ENCODE data around the gene CLDN5. TPM values are rescaled to one million over a fixed set of nuclear protein-coding genes. Genes with fewer than 3 reads are reported as not detected.

CLDN5 gene
- total and polyA plus RNA-seq, 5 experiments from 2014 or later: 0.11 to 0.22 TPM; not detected in 3

- Mint-ChIP-seq H3K4me3 (peak within 1 kb of the TSS; percentile 92 to 98 (median 96)), H3K36me3 (peaks cover 0 to 3% (median 0%) of the 10 kb centered on the region in 3 donors), H3K27ac (peak within 1 kb of the TSS; percentile 98 to 100 (median 100)), H3K9me3 (no peaks in the 10 kb centered on the region), H3K27me3 (no peaks in the 10 kb centered on the region), H3K4me1 (peaks cover 19 to 33% (median 33%) of the 10 kb centered on the region in 4 donors)
- ATAC-seq (peak; percentile 91 to 92), DNase-seq (peak; percentile 79 to 98 (median 93))
- POLR2A ChIA-PET: interaction anchor here (0.5 to 3.2 kb wide), 18 partner anchors 8 to 378 kb away, joined by 3 to 29 read pairs (median 3); partner anchors contain the start of genes C22orf39, DGCR2, ESS2 and HIRA
These were observed 44.6 kb downstream of the CLDN5 start, which contains the start of gene CDC45 for GRCh38 chr22:19479355-19480172. Gene CDC45 (plus strand): TSS chr22:19479920. CDS start chr22:19479969, 49 bp downstream.

- peak within 1 kb of the TSS; percentile 98 to 100 (median 100) for H3K27ac Mint-ChIP-seq
- ATAC-seq: peak; percentile 60 to 66
- H3K27me3 Mint-ChIP-seq: no peaks in the 10 kb centered on the region
- DNase-seq: peak in 9 of 10 donors; percentile 66 to 87 (median 77)
- peaks cover 19 to 36% (median 33%) of the 10 kb centered on the region in 4 donors for H3K4me1 Mint-ChIP-seq
- H3K9me3 Mint-ChIP-seq: no peaks in the 10 kb centered on the region
- H3K4me3 Mint-ChIP-seq: peak within 1 kb of the TSS; percentile 92 to 98 (median 96)
- peaks cover 0 to 7% (median 1%) of the 10 kb centered on the region in 3 donors for H3K36me3 Mint-ChIP-seq
- POLR2A ChIA-PET: interaction anchor here (0.7 to 3.2 kb wide), 13 partner anchors 9 to 368 kb away, joined by 3 to 29 read pairs (median 3); partner anchors contain the start of genes C22orf39, DGCR2, ESS2 and HIRA
These were observed 45.3 kb downstream of the CLDN5 start, which contains the start of gene UFD1 for GRCh38 chr22:19478901-19479354. Gene UFD1 (minus strand): TSS chr22:19479193. CDS start chr22:19479085, 108 bp downstream.

GRCh38 chr22:19478045-19478900 is 45.9 kb downstream of the CLDN5 start:
- POLR2A ChIA-PET: interaction anchor here (0.6 to 3.2 kb wide), 6 partner anchors 31 to 465 kb away, joined by 3 to 16 read pairs (median 6); partner anchors contain the start of genes C22orf39, ESS2, HIRA and MRPL40
- Mint-ChIP-seq H3K9me3 (no peaks in the 10 kb centered on the region), H3K4me1 (peaks cover 21 to 39% (median 35%) of the 10 kb centered on the region in 4 donors), H3K36me3 (peaks cover 0 to 13% (median 2%) of the 10 kb centered on the region in 3 donors), H3K4me3 (peak overlapping the region; percentile 70 to 98 (median 93)), H3K27me3 (no peaks in the 10 kb centered on the region), H3K27ac (peak overlapping the region; percentile 2 to 99 (median 86))
- ATAC-seq (no peak), DNase-seq (peak in 5 of 10 donors; percentile 8 to 41 (median 27))

GRCh38 chr22:19477321-19478044 is 46.7 kb downstream of the CLDN5 start:
- Mint-ChIP-seq H3K4me1 (peaks cover 21 to 39% (median 36%) of the 10 kb centered on the region in 4 donors), H3K27me3 (no peaks in the 10 kb centered on the region), H3K27ac (peak overlapping the region; percentile 2 to 99 (median 86)), H3K4me3 (peak overlapping the region; percentile 70 to 98 (median 93)), H3K36me3 (peaks cover 0 to 16% (median 2%) of the 10 kb centered on the region in 3 donors), H3K9me3 (no peaks in the 10 kb centered on the region)
- ATAC-seq (no peak), DNase-seq (peak in 3 of 10 donors; percentile 12 to 22 (median 16))
- POLR2A ChIA-PET: interaction anchor here (0.6 to 3.2 kb wide), 7 partner anchors 30 to 464 kb away, joined by 3 to 16 read pairs (median 5); partner anchors contain the start of genes C22orf39, ESS2, HIRA and MRPL40

- Mint-ChIP-seq H3K4me3 (peak overlapping the region in 3 of 10 donors; percentile 7 to 22 (median 20)), H3K36me3 (peaks cover 0 to 31% (median 10%) of the 10 kb centered on the region in 3 donors)
These were observed 48.2 kb downstream of the CLDN5 start for GRCh38 chr22:19476023-19476422.

GRCh38 chr22:19473578-19473977 is 50.6 kb downstream of the CLDN5 start:
- no peaks in the 10 kb centered on the region for H3K9me3 Mint-ChIP-seq
- H3K36me3 Mint-ChIP-seq: peaks cover 0 to 55% (median 14%) of the 10 kb centered on the region in 3 donors
- H3K4me3 Mint-ChIP-seq: no peak overlapping the region
- DNase-seq: no peak
- POLR2A ChIA-PET: no interaction called here
- no peak for ATAC-seq
- peaks cover 25 to 38% (median 31%) of the 10 kb centered on the region in 4 donors for H3K4me1 Mint-ChIP-seq
- H3K27me3 Mint-ChIP-seq: no peaks in the 10 kb centered on the region
- H3K27ac Mint-ChIP-seq: peak overlapping the region in 1 of 10 donors; percentile 71

More at GRCh38 chr22:19476023-19476422, 48.2 kb downstream of the CLDN5 start:
- no peaks in the 10 kb centered on the region for H3K27me3 Mint-ChIP-seq
- POLR2A ChIA-PET: no interaction called here
- ATAC-seq (no peak), DNase-seq (no peak)
- peak overlapping the region in 4 of 10 donors; percentile 4 to 69 (median 18) for H3K27ac Mint-ChIP-seq
- peaks cover 21 to 39% (median 37%) of the 10 kb centered on the region in 4 donors for H3K4me1 Mint-ChIP-seq
- H3K9me3 Mint-ChIP-seq: no peaks in the 10 kb centered on the region

Other genes starting within 250 kb of the CLDN5 start
- gene CLTCL1, start 232.7 kb downstream of the CLDN5 start, total RNA-seq: 1 to 10 TPM; 1.4 to 2.3 TPM
- gene CLTCL1, start 232.7 kb downstream of the CLDN5 start, polyA plus RNA-seq: under 1 TPM; 0.07 to 0.61 (median 0.49) TPM
- gene HIRA, start 92.7 kb downstream of the CLDN5 start, total RNA-seq: 10 to 100 TPM; 24.1 to 25.0 TPM
- gene HIRA, start 92.7 kb downstream of the CLDN5 start, polyA plus RNA-seq: 1 to 10 TPM; 1.5 to 6.2 (median 6.2) TPM
- gene MRPL40, start 91.9 kb downstream of the CLDN5 start, total RNA-seq: 10 to 100 TPM; 20.8 to 23.2 TPM
- gene MRPL40, start 91.9 kb downstream of the CLDN5 start, polyA plus RNA-seq: 10 to 100 TPM; 69.5 to 80.5 (median 78.2) TPM
- gene C22orf39, start 76.7 kb downstream of the CLDN5 start, total RNA-seq: 10 to 100 TPM; 44.2 to 45.1 TPM
- 10 to 100 TPM; 51.9 to 58.7 (median 58.0) TPM for gene C22orf39, start 76.7 kb downstream of the CLDN5 start, polyA plus RNA-seq
- 10 to 100 TPM; 50.2 to 59.1 TPM for gene UFD1, start 45.2 kb downstream of the CLDN5 start, total RNA-seq
- gene UFD1, start 45.2 kb downstream of the CLDN5 start, polyA plus RNA-seq: 10 to 100 TPM; 73.1 to 80.9 (median 78.0) TPM
- 1 to 10 TPM in 1 of 2 experiments, under 1 TPM in 1; 0.69 to 1.8 TPM for gene CDC45, start 44.5 kb downstream of the CLDN5 start, total RNA-seq
- 1 to 10 TPM in 2 of 3 donors, not detected in 1; 1.2 to 2.7 TPM for gene CDC45, start 44.5 kb downstream of the CLDN5 start, polyA plus RNA-seq
- 1 to 10 TPM in 1 of 2 experiments, under 1 TPM in 1; 0.55 to 1.5 TPM for gene SEPTIN5, start 190.1 kb upstream of the CLDN5 start, total RNA-seq
- gene SEPTIN5, start 190.1 kb upstream of the CLDN5 start, polyA plus RNA-seq: under 1 TPM in 1 of 3 donors, not detected in 2; 0.32 TPM
- under 1 TPM in 1 of 2 experiments, not detected in 1; 0.34 TPM for gene GP1BB, start 199.1 kb upstream of the CLDN5 start, total RNA-seq
- gene GP1BB, start 199.1 kb upstream of the CLDN5 start, polyA plus RNA-seq: not detected
- gene TBX1, start 236.4 kb upstream of the CLDN5 start, total RNA-seq: not detected
- gene TBX1, start 236.4 kb upstream of the CLDN5 start, polyA plus RNA-seq: not detected

Data from naive thymus-derived CD8-positive, alpha-beta T cell (primary cell).